ENCODE data around the gene UTP15.
A peak's percentile ranks its signal among the peaks of the same experiment; 100 is the strongest.

The UTP15 gene

DNA sequence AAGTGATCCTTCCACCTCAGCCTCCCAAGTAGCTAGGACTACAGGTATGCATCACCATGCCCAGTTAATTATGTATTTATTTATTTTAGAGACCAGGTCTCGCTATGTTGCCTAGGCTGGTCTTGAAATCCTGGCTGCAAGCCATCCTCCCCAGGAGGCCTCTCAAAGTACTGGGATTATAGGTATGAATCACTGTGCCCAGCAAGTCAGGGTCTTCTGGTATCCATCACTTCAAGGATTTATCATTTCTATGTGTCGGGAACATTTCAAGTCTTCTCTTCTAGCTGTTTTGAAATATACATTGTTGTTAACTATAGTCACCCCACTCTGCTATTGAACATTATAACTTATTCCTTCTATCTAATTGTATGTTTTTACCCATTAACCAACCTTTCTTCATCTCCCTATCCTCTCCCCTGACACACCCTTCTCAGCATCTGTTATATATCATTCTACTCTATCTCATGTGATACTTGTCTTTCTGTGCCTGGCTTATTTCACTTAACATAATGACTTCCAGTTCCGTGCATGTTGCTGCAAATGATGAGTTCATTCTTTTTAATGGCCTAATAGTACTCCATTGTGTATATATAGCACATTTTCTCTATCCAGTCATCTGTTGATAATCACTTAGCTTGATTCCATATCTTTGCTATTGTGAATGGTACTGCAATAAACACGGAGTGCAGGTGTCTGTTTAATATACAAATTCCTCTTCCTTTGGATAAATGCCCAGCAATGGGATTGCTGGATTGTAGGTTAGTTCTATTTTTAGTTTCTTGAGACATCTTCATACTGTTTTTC lies 26.4 kb downstream of the UTP15 start:
- Histone ChIP-seq H3K4me1 (no peaks in the 10 kb centered on the region), H3K9me3 (no peaks in the 10 kb centered on the region), H3K36me3 (replicated peaks) (no peaks in the 10 kb centered on the region), H3K27me3 (ENCODE audit: low read depth) (peaks cover 2% of the 10 kb centered on the region; the same call in 1 of the 2 replicates), H3K4me3 (no peak overlapping the region)
- in situ Hi-C loops (cut with MboI; ENCODE audit: low sequenced_read_pairs), result no loop called here
- DNase-seq (ENCODE audit: low spot score in 2 of 2), result no peak

DNA sequence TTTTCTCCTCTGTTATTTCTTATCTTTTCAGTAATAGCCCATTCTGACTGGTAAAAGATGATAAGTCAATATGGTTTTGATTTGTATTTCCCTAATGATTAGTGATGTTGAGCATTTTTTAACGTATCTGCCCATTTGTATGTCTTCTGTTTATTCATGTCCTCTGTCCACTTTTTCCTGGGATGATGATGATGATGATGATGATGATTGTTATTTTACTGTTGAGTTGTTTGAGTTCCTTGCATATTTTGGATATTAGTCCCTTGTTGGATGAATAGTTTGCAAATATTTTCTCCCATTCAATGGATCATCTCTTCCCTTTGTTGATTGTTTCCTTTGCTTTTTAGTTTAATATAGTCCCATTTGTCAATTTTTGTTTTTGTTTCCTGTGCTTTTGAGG lies 27.0 kb downstream of the UTP15 start:
- no peaks in the 10 kb centered on the region for H3K36me3 ChIP-seq (replicated peaks)
- H3K27me3 ChIP-seq (ENCODE audit: low read depth), result peaks cover 2% of the 10 kb centered on the region; the same call in 1 of the 2 replicates
- in situ Hi-C loops (cut with MboI; ENCODE audit: low sequenced_read_pairs), result no loop called here
- no peaks in the 10 kb centered on the region for H3K9me3 ChIP-seq
- H3K4me1 ChIP-seq, result no peaks in the 10 kb centered on the region
- DNase-seq (ENCODE audit: low spot score in 2 of 2), result no peak
- H3K4me3 ChIP-seq, result no peak overlapping the region

DNA sequence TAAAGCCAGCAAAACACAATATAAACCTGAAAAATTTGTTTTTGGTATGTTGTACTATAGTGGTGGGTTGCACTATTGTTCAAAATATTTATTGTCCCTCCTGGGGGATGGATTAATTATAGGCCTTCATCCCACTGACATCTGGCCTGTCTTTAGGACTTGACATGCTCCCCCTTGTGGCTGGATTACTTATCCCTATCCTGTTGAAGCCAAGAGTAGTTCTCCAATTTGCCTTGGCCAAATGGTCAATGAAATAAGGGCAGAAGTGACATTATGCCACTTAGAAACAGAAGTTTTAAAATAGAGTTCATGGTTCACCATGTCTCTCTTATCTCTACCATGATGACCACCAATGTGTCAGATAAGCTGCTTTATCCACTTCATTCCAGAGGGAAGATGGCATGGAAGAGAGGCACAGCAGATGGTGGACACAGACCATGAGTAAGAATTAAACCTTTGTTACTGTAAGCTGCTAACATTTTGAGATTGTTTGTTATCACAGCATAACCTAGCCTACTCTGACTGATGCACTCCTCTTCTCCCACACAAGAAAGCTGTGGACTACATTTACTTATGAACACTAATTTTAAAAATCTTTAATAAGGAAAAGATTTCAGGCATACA lies 31.3 kb downstream of the UTP15 start:
- DNase-seq (ENCODE audit: low spot score in 2 of 2), result peak; percentile 48 to 73
- Histone ChIP-seq H3K4me3 (no peak overlapping the region), H3K9me3 (no peaks in the 10 kb centered on the region; the same call in 1 of the 2 replicates), H3K36me3 (replicated peaks) (no peaks in the 10 kb centered on the region), H3K4me1 (no peaks in the 10 kb centered on the region), H3K27me3 (ENCODE audit: low read depth) (peaks cover 2% of the 10 kb centered on the region; the same call in 1 of the 2 replicates)
- in situ Hi-C loops (cut with MboI; ENCODE audit: low sequenced_read_pairs), result no loop called here

DNA sequence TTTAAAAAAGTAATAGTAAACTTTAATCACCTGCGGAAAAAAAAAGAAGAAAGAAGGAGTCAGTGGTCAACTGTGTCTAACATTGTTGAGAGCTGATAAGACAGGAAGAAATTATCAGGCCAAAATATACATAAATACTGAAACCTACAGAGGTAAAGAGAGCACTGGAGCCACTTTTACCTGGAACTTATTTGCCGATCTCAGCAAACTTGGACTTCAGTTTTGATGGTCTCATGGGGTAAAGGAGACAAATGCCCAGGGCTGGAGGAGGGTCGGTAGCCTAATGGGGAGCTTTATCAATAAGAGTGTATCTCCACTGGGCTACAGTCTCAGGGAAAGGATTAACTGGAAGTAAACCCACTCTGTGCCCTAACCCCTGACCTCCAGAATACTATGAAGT lies 33.8 kb downstream of the UTP15 start:
- no peak for DNase-seq (ENCODE audit: low spot score in 2 of 2)
- Histone ChIP-seq H3K27me3 (ENCODE audit: low read depth) (no peaks in the 10 kb centered on the region), H3K4me1 (no peaks in the 10 kb centered on the region), H3K36me3 (replicated peaks) (no peaks in the 10 kb centered on the region), H3K9me3 (no peaks in the 10 kb centered on the region; the same call in 1 of the 2 replicates), H3K4me3 (no peak overlapping the region)
- in situ Hi-C loops (cut with MboI; ENCODE audit: low sequenced_read_pairs), result no loop called here

DNA sequence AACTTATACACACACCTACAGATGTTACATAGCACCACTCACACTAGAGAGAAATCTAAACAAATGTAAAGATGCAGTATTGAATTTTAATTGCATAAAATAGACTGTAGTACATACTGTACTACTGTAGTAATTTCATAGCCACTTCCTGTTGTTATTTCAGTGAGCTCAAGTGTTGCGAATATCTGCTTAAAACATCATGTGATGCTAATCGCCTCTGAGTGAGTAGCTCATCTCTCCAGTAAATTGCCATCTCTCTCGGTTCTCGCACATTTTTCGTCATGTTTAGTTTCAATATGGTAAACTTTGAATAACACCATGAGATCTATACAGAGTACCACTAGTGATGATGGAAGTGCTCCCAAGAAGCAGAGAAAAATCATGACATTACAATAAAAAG lies 38.5 kb downstream of the UTP15 start:
- in situ Hi-C loops (cut with MboI; ENCODE audit: low sequenced_read_pairs), result no loop called here
- Histone ChIP-seq H3K9me3 (no peaks in the 10 kb centered on the region; the same call in 1 of the 2 replicates), H3K4me3 (no peak overlapping the region), H3K36me3 (replicated peaks) (no peaks in the 10 kb centered on the region), H3K27me3 (ENCODE audit: low read depth) (peaks cover 2% of the 10 kb centered on the region; the same call in 1 of the 2 replicates), H3K4me1 (peaks cover 4% of the 10 kb centered on the region; the same call in 1 of the 2 replicates)
- no peak for DNase-seq (ENCODE audit: low spot score in 2 of 2)

DNA sequence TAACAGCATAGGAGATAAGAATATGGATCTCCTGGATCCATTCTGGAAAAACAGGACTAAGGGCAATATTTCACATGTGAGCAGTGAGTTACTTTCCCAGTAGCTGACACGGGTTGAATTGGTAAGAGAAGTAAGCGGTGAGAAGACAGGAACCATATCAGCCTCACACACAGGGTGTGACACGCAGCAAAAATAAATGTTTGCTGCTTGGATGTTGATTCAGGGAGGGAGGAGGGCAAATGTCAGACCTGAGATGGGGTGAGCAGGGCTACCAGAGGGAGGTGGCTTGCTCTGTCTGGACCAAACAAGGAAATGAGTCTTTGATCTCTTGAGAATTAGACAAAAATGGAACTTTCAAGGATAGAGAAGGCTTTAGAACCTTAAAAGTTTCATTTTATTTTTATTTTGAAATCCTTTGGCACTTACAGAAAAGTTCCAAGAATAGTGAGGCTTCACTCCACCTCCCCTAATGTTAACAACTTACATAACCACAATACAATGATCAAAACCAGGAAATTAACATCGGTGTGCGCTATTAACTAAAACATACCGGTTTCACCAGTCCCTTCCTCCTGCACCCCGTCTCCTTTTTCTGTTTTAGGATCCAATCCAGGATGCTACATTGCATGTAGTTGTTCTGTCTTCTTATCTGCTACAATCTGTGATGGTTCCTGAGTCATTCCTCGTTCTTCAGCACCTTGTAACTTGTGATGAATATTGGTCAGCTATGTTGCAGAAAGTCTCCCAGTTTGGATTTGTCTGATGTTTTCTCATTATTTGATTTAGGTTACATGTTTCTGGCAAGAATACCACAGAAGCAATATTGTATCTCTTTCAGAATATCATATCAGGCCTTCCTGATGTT lies 39.9 kb downstream of the UTP15 start:
- H3K36me3 ChIP-seq (replicated peaks), result no peaks in the 10 kb centered on the region
- no peaks in the 10 kb centered on the region; the same call in 1 of the 2 replicates for H3K9me3 ChIP-seq
- H3K4me3 ChIP-seq, result no peak overlapping the region
- H3K27me3 ChIP-seq (ENCODE audit: low read depth), result peaks cover 2% of the 10 kb centered on the region; the same call in 1 of the 2 replicates
- in situ Hi-C loops (cut with MboI; ENCODE audit: low sequenced_read_pairs), result no loop called here
- peaks cover 4% of the 10 kb centered on the region; the same call in 1 of the 2 replicates for H3K4me1 ChIP-seq
- DNase-seq (ENCODE audit: low spot score in 2 of 2), result no peak

DNA sequence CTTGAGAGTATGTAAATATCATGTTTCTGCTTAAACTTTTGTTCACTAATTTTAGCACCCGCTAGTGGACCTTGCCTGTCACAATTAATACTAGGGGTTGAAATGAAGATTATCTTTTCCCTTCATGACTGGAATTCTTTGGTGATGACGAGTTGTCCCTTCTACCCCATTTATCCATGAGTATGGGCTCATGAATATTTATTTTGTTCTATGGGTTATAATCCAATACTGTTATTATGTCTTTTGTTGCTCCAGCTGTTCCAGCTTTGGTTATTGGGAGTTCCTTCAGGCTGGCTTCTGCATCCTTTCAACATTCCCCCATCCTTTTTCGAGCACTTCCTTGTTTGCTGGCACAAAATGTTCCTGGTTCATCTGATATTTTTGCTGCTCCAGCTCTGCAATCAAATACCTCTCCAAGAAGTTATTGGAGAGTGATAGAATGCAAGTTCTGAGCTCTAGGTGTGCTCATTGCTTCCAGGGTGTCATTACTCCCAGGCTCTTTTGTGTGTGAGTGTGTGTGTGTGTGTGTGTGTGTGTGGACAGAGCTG lies 40.7 kb downstream of the UTP15 start:
- no peak for DNase-seq (ENCODE audit: low spot score in 2 of 2)
- in situ Hi-C loops (cut with MboI; ENCODE audit: low sequenced_read_pairs), result no loop called here

DNA sequence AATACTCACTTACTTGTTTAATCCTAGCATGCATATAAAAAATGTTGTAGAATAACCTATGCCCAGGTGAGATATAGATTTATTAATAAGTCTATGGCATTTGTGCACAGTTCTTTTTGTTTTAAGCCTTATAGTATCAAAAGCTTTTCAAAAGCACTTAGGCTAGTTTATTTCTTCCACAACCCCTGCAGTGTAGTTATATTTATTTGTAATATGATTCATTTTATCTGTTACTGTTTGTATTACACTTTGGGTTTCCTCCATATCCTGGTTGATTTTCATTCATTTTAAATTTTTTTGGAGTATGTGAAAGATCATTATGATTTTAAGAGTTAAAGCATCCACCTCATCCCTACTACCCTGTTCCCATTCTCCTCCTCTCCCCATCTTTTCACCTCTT lies 41.7 kb downstream of the UTP15 start:
- in situ Hi-C loops (cut with MboI; ENCODE audit: low sequenced_read_pairs), result no loop called here
- no peaks in the 10 kb centered on the region for H3K36me3 ChIP-seq (replicated peaks)
- peaks cover 2% of the 10 kb centered on the region; the same call in 1 of the 2 replicates for H3K27me3 ChIP-seq (ENCODE audit: low read depth)
- no peak for DNase-seq (ENCODE audit: low spot score in 2 of 2)
- H3K4me3 ChIP-seq, result no peak overlapping the region
- no peaks in the 10 kb centered on the region for H3K9me3 ChIP-seq
- H3K4me1 ChIP-seq, result peaks cover 4% of the 10 kb centered on the region; the same call in 1 of the 2 replicates

More for the DNA sequence above, 40.7 kb downstream of the UTP15 start:
- H3K9me3 ChIP-seq, result no peaks in the 10 kb centered on the region; the same call in 1 of the 2 replicates
- H3K27me3 ChIP-seq (ENCODE audit: low read depth), result peaks cover 2% of the 10 kb centered on the region; the same call in 1 of the 2 replicates
- no peak overlapping the region for H3K4me3 ChIP-seq
- H3K4me1 ChIP-seq, result peaks cover 4% of the 10 kb centered on the region; the same call in 1 of the 2 replicates
- no peaks in the 10 kb centered on the region for H3K36me3 ChIP-seq (replicated peaks)

DNA sequence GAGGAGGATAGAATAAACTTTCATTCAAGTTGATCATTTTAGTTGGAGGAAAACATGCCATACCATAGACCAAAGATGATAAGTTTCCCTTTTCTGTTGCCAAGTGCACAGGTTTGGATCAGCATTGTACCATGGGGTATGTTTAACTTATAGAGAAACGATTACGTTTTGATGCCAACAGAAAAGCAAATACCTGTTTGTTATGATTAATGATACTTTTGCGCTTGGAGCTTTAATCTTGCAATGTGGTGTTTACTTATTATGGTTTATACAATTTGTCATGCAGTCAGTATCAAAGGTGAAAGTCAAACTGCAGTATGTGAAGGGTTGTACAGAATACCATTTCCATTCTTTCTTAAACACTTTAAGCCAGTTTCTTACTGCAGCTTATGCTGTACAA lies 47.3 kb downstream of the UTP15 start:
- H3K4me1 ChIP-seq, result no peaks in the 10 kb centered on the region

DNA sequence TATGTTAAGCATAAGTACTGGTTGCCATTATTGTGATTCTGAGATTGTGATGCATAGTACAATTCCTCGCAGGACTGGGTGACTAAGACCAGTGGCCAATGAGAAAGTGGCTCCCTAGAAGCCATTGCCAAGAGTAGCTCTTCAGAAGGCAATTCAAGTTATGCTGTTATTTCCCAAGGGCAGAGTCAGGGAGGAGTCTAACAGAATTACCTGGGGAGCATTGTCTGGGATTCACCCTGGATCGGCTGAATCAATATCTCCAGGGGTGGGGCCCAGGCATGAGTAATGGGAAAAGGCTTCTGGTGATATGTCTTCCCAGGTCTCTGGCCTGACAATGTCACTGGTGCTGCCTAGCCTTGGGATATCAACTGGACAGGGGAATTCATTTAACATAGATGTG lies 49.5 kb downstream of the UTP15 start:
- no peak overlapping the region for H3K4me3 ChIP-seq
- no peaks in the 10 kb centered on the region for H3K9me3 ChIP-seq
- no peak for DNase-seq (ENCODE audit: low spot score in 2 of 2)
- no peaks in the 10 kb centered on the region for H3K36me3 ChIP-seq (replicated peaks)
- H3K4me1 ChIP-seq, result no peaks in the 10 kb centered on the region
- H3K27me3 ChIP-seq (ENCODE audit: low read depth), result peaks cover 13% of the 10 kb centered on the region
- in situ Hi-C loops (cut with MboI; ENCODE audit: low sequenced_read_pairs), result no loop called here

More for the DNA sequence above, 47.3 kb downstream of the UTP15 start:
- H3K27me3 ChIP-seq (ENCODE audit: low read depth), result peaks cover 3% of the 10 kb centered on the region; the same call in 1 of the 2 replicates
- H3K9me3 ChIP-seq, result no peaks in the 10 kb centered on the region
- DNase-seq (ENCODE audit: low spot score in 2 of 2), result no peak
- in situ Hi-C loops (cut with MboI; ENCODE audit: low sequenced_read_pairs), result no loop called here
- H3K4me3 ChIP-seq, result no peak overlapping the region
- H3K36me3 ChIP-seq (replicated peaks), result no peaks in the 10 kb centered on the region

DNA sequence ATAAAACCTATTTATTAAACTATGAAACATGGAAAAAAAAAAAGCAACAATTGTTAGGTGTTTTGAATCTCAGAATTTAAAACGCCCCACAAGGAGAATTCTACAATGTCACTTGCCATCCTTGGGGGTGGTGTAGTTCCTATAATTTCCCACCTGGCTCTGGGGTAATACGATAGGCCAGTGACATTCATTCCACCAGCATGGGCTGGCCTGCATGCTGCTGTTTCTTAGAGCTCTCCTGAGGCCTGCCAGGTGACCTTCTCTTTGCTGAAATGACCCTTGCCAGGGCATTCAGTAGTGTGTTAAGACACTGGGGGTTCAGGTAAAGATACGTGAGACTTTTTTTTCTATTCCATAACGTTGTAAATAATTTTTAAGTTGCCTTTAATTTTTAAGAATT lies 50.4 kb downstream of the UTP15 start:
- Histone ChIP-seq H3K27me3 (ENCODE audit: low read depth) (peaks cover 13% of the 10 kb centered on the region), H3K36me3 (replicated peaks) (no peaks in the 10 kb centered on the region), H3K4me1 (no peaks in the 10 kb centered on the region), H3K9me3 (no peaks in the 10 kb centered on the region), H3K4me3 (no peak overlapping the region)
- in situ Hi-C loops (cut with MboI; ENCODE audit: low sequenced_read_pairs), result no loop called here
- DNase-seq (ENCODE audit: low spot score in 2 of 2), result no peak

DNA sequence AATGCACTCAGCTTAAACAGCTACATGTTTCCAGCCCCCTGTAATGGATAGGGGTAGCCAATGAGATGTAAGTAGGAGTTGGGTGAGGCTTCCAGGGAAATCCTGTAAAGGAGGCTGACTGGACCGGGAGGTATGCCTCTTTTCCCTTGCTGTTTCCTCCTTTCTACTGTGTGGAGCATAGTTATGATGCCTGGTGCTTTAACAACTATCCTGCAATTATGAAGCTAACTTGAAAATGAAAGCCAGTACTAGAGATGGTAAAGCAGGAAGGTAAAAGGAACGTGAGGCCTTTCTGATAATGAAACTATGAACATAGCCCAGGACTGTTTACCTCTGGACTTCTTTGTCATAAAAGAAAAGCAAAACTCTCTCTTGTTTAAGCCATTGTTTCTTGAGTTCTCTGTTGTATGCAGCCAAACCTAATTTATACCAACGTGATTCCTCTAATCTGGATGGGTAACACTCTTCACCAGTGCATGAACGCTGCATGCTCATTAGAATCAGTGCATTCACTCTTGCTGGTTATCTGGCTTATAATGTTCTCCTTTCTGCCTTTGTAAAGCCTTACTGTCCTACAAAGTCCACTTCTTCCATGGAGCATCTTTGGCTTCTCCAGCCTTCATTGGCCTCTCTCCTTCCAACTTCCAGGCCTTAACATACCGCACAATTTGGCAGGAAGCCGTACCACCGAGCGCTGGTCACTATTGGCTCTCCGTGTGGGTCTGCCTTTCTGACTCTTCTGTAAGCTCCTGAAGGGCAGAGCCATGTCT lies 52.2 kb downstream of the UTP15 start:
- Histone ChIP-seq H3K4me1 (no peaks in the 10 kb centered on the region), H3K9me3 (no peaks in the 10 kb centered on the region), H3K4me3 (no peak overlapping the region), H3K36me3 (replicated peaks) (no peaks in the 10 kb centered on the region), H3K27me3 (ENCODE audit: low read depth) (peaks cover 13% of the 10 kb centered on the region)
- in situ Hi-C loops (cut with MboI; ENCODE audit: low sequenced_read_pairs), result no loop called here
- no peak for DNase-seq (ENCODE audit: low spot score in 2 of 2)

Measured in HAP-1 (cell line).